Mesendoderm (in vitro differentiated cells): ENCODE measurements around the gene SERF1B.
"Not testable (repeated sequence)": the region's sequence is repeated elsewhere in the genome, so short reads cannot be mapped to it uniquely, and the experiment has no call there.

Experiments
- DNase-seq: peaks from one replicate; pipeline ENCODE4 v3.0.0; 2013
- H2AK5ac ChIP-seq: 2 replicates; pipeline ENCODE4 v1.6.1; 2013; ENCODE audit warnings: low read length, inconsistent platforms
- H2BK120ac ChIP-seq: 2 replicates; pipeline ENCODE4 v1.6.1; 2013; ENCODE audit warnings: low read depth, mild to moderate bottlenecking, low read length, moderate library complexity, mixed read lengths
- H2BK15ac ChIP-seq: replicated peaks from 2 replicates; pipeline ENCODE4 v1.6.1; 2013; ENCODE audit warnings: low read depth, mild to moderate bottlenecking, moderate library complexity
- H2BK5ac ChIP-seq: 2 replicates; pipeline ENCODE4 v1.6.1; 2013; ENCODE audit warnings: low read length, inconsistent platforms
- H3K18ac ChIP-seq: 2 replicates; pipeline ENCODE4 v1.6.1; 2013; ENCODE audit warnings: mild to moderate bottlenecking, low read length, mixed read lengths
- H3K23ac ChIP-seq: one replicate; pipeline ENCODE4 v1.6.1; 2013; ENCODE audit warnings: low read length
- H3K27ac ChIP-seq: 2 replicates; pipeline ENCODE4 v1.5.1; 2013; ENCODE audit warnings: low read depth, mild to moderate bottlenecking, inconsistent platforms, low read length, moderate library complexity
- H3K27me3 ChIP-seq: 2 replicates; pipeline ENCODE4 v1.6.1; 2013; ENCODE audit warnings: low read length, control low read depth, mild to moderate bottlenecking, inconsistent platforms; ENCODE audit not compliant: insufficient read depth, poor library complexity
- H3K36me3 ChIP-seq: 2 replicates; pipeline ENCODE4 v1.6.1; 2013; ENCODE audit warnings: low read length, inconsistent platforms; ENCODE audit not compliant: control insufficient read depth, insufficient read depth
- H3K4ac ChIP-seq: one replicate; pipeline ENCODE4 v1.6.1; 2013; ENCODE audit warnings: low read depth, mild to moderate bottlenecking, low read length, moderate library complexity
- H3K4me1 ChIP-seq: 2 replicates; pipeline ENCODE4 v1.6.1; 2013; ENCODE audit warnings: low read depth, low read length, inconsistent platforms; ENCODE audit not compliant: control insufficient read depth
- H3K4me2 ChIP-seq: 2 replicates; pipeline ENCODE4 v1.6.1; 2013; ENCODE audit warnings: low read length
- H3K4me3 ChIP-seq: 2 replicates; pipeline ENCODE4 v1.5.1; 2013; ENCODE audit warnings: mild to moderate bottlenecking, low read length
- H3K56ac ChIP-seq: one replicate; pipeline ENCODE4 v1.6.1; 2013; ENCODE audit warnings: low read length
- H3K79me1 ChIP-seq: 2 replicates; pipeline ENCODE4 v1.6.1; 2013; ENCODE audit warnings: low read length, inconsistent platforms
- H3K79me2 ChIP-seq: 2 replicates; pipeline ENCODE4 v1.6.1; 2013; ENCODE audit warnings: mild to moderate bottlenecking, low read length; ENCODE audit not compliant: control insufficient read depth, insufficient read depth
- H3K9ac ChIP-seq: 2 replicates; pipeline ENCODE4 v1.6.1; 2013; ENCODE audit warnings: low read length, inconsistent platforms
- H4K5ac ChIP-seq: one replicate; pipeline ENCODE4 v1.6.1; 2013; ENCODE audit warnings: low read length
- H4K8ac ChIP-seq: one replicate; pipeline ENCODE4 v1.6.1; 2013; ENCODE audit warnings: low read depth, mild to moderate bottlenecking, control low read depth, low read length, moderate library complexity
- WGBS: extraction: QIAGEN DNeasy Blood & Tissue Kit; methylation state at CpG from one replicate; pipeline ENCODE4 v1.1.7; 2013; ENCODE audit warnings: low lambda C conversion rate, missing lambda C conversion rate; ENCODE audit not compliant: insufficient coverage; ENCODE audit errors: extremely low coverage; 5-methylcytosine and 5-hydroxymethylcytosine counted together

Gene SERF1B

DNA sequence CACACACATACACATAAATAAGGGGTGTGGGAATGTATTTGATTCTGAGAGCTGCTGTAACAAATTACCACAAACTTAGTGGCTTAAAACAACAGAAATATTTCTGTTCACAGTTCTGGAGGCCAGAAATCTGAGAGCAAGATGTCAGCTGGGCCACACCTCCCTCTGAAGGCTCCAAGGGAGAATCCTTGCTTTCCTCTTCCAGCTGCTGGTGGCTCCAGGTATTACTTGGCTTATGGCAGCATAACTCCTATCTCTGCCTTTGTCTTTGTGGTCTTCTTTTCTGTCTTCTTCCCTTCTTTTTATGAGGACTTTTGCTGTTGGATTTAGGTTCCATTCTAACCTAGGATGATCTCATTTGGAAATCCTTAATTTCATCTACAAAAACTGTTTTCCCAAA is 16.4 kb downstream of the SERF1B start:
- H3K4me1 ChIP-seq, H3K4ac ChIP-seq, H3K27ac ChIP-seq, H4K5ac ChIP-seq, H3K18ac ChIP-seq, H2BK5ac ChIP-seq, H3K79me2 ChIP-seq, H3K27me3 ChIP-seq, H2AK5ac ChIP-seq, DNase-seq, H3K4me3 ChIP-seq, H3K36me3 ChIP-seq, H3K4me2 ChIP-seq, H3K56ac ChIP-seq, H4K8ac ChIP-seq, H3K9ac ChIP-seq, H2BK120ac ChIP-seq, H2BK15ac ChIP-seq, H3K23ac ChIP-seq, H3K79me1 ChIP-seq: not testable (repeated sequence)

DNA sequence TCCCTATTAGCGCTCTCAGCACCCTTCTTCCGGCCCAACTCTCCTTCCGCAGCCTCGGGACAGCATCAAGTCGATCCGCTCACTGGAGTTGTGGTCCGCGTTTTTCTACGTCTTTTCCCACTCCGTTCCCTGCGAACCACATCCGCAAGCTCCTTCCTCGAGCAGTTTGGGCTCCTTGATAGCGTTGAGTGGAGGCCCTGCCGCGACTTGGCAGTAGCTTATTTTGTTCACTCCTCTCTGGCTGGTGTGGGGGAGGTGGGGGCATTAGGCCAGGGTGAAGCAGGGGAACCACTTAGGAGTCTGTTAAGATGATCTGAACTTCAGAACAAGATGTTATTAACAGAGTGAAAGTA is 24.7 kb downstream of the SERF1B start:
- H2AK5ac ChIP-seq, H2BK5ac ChIP-seq, H3K23ac ChIP-seq, H2BK15ac ChIP-seq, H3K9ac ChIP-seq, H3K4me3 ChIP-seq, DNase-seq, H3K4me2 ChIP-seq, H4K5ac ChIP-seq, H3K18ac ChIP-seq, H4K8ac ChIP-seq, H2BK120ac ChIP-seq, H3K79me2 ChIP-seq, H3K56ac ChIP-seq, H3K36me3 ChIP-seq, H3K79me1 ChIP-seq, H3K4ac ChIP-seq, H3K4me1 ChIP-seq, H3K27ac ChIP-seq, H3K27me3 ChIP-seq: not testable (repeated sequence)
- no CpG with 5 or more reads among the region's 16 CpGs for WGBS

DNA sequence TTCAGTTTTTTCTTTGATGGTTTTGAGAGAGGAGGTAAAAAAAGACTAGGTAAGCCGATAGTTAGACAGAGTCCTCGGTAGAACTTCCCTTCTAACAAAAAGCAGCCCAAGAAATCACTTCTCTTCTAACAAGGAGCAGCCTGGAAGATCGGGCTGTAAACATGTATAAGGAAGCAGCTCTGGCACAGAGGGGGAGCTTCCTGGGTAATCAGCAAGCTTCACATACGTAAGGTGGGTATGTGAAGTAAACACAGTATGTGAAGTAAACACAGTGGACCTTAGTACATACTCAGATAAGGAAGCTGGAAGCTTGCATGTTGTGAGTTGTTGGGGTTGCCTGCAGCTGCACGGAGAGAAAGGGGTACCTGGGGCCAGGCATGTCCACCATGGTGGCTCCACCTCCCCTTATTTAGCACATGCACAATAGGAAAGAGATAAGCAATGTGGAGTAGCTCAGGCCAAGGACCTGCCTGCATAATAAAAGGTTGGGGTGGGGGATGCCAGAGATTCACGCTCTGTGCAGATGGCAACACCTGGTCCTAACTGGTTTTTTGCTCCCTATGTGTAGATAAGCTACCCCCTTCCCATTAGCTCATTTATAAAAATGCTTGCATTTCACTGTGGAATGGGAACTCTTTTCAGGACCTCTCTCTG is 31.4 kb downstream of the SERF1B start:
- not testable (repeated sequence) for H2BK15ac ChIP-seq, H4K5ac ChIP-seq, H3K4me3 ChIP-seq, H3K23ac ChIP-seq, H3K4me1 ChIP-seq, H3K79me2 ChIP-seq, H2BK120ac ChIP-seq, H2BK5ac ChIP-seq, H3K18ac ChIP-seq, H3K79me1 ChIP-seq, H4K8ac ChIP-seq, H3K36me3 ChIP-seq, H3K4ac ChIP-seq, H2AK5ac ChIP-seq, H3K56ac ChIP-seq, H3K9ac ChIP-seq, H3K27me3 ChIP-seq, H3K27ac ChIP-seq, DNase-seq, H3K4me2 ChIP-seq
- no CpG with 5 or more reads among the region's 6 CpGs for WGBS

DNA sequence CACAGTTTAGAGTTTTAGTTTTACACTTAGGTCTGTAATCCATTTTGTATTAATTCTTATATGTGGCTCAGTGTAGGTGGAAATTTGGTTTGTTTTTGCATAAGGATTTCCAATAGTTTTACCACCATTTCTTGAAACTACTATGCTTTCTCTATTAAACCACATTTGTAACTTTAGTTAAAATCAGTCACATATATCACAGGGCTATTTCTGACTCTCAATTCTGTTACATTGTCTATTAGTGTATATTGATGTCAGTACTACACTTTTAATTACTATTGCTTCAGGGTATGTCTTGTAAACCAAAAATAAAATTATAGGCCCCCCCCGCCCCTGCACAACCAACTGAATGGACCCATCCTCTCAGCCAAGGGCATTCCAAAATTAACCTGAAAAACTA is 32.1 kb downstream of the SERF1B start:
- H2BK120ac ChIP-seq, H2BK15ac ChIP-seq, H3K27ac ChIP-seq, H3K27me3 ChIP-seq, H3K4me2 ChIP-seq, H4K8ac ChIP-seq, H3K4me1 ChIP-seq, H3K9ac ChIP-seq, H3K79me1 ChIP-seq, H3K4ac ChIP-seq, H3K56ac ChIP-seq, H3K18ac ChIP-seq, H3K4me3 ChIP-seq, DNase-seq, H3K23ac ChIP-seq, H2BK5ac ChIP-seq, H3K79me2 ChIP-seq, H3K36me3 ChIP-seq, H2AK5ac ChIP-seq, H4K5ac ChIP-seq: not testable (repeated sequence)
- no CpG with 5 or more reads among the region's 1 CpG for WGBS

DNA sequence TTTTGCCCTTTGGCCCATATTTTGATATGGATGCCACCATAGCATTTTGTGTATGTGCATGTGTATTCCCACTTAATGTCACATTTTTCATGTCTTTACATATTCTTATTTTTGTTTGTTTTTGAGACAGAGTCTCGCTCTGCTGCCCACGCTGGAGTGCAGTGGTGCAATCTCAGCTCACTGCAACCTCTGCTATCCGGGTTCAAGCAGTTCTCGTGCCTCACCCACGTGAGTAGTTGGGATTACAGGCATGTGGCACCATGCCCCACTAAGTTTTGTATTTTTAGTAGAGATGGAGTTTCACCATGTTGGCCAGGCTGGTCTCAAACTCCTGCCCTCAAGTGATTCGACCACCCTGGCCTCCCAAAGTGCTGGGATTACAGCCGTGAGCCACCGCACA is 52.6 kb downstream of the SERF1B start:
- not testable (repeated sequence) for H3K27me3 ChIP-seq, H4K5ac ChIP-seq, H3K36me3 ChIP-seq, H3K4ac ChIP-seq, H4K8ac ChIP-seq, H3K9ac ChIP-seq, H3K18ac ChIP-seq, H3K56ac ChIP-seq, H3K79me2 ChIP-seq, H3K79me1 ChIP-seq, H2BK15ac ChIP-seq, H3K27ac ChIP-seq, H3K23ac ChIP-seq, H3K4me2 ChIP-seq, DNase-seq, H2AK5ac ChIP-seq, H2BK5ac ChIP-seq, H3K4me3 ChIP-seq, H2BK120ac ChIP-seq, H3K4me1 ChIP-seq
- WGBS = no CpG with 5 or more reads among the region's 8 CpGs

DNA sequence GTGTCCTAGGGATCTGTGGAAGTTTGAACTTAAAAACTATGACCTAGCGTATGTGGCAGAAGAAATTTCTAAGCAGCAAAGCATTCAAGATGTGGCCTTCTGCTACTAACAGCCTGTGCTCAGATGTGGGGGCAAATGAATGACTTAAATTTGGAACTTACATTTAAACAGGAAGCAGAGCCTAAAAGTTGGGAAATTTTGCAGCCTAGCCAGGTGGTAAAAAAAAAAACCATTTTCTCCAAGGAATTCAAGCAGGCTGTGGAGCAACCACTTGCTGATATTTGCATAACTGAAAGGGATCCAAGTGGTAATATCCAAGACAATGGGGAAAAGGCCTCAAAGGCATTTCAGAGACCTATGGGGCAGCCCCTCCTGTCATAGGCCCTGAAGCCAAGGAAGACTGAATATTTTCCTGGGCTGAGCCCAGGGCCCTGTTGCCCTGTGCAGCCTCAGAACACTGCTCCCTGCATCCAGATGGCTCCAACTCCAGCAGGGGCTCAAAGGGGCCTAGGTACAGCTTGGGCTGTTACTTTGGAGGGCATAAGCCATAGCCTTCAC is 63.9 kb downstream of the SERF1B start:
- H3K4me2 ChIP-seq, H3K79me2 ChIP-seq, DNase-seq, H2AK5ac ChIP-seq, H4K8ac ChIP-seq, H3K9ac ChIP-seq, H3K4ac ChIP-seq, H3K27ac ChIP-seq, H3K27me3 ChIP-seq, H3K36me3 ChIP-seq, H2BK15ac ChIP-seq, H3K4me3 ChIP-seq, H4K5ac ChIP-seq, H3K79me1 ChIP-seq, H3K56ac ChIP-seq, H2BK5ac ChIP-seq, H3K23ac ChIP-seq, H3K4me1 ChIP-seq, H3K18ac ChIP-seq, H2BK120ac ChIP-seq: not testable (repeated sequence)
- no CpG with 5 or more reads among the region's 1 CpG for WGBS
